ENCODE measurements around the gene BBX.
"Not testable (repeated sequence)": the region's sequence is repeated elsewhere in the genome, so short reads cannot be mapped to it uniquely, and the experiment has no call there.

Gene BBX

GRCh38 chr3:107685383-107685782 lies 162.6 kb downstream of the BBX start:
- H3K27ac ChIP-seq: no peak overlapping the region
- TF ChIP-seq, protein P1, sequence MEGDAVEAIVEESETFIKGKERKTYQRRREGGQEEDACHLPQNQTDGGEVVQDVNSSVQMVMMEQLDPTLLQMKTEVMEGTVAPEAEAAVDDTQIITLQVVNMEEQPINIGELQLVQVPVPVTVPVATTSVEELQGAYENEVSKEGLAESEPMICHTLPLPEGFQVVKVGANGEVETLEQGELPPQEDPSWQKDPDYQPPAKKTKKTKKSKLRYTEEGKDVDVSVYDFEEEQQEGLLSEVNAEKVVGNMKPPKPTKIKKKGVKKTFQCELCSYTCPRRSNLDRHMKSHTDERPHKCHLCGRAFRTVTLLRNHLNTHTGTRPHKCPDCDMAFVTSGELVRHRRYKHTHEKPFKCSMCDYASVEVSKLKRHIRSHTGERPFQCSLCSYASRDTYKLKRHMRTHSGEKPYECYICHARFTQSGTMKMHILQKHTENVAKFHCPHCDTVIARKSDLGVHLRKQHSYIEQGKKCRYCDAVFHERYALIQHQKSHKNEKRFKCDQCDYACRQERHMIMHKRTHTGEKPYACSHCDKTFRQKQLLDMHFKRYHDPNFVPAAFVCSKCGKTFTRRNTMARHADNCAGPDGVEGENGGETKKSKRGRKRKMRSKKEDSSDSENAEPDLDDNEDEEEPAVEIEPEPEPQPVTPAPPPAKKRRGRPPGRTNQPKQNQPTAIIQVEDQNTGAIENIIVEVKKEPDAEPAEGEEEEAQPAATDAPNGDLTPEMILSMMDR (IDR thresholded peaks at IDR 0.05): no peak
- no peaks in the 10 kb centered on the region for H3K36me3 ChIP-seq
- no peaks in the 10 kb centered on the region for H3K9me3 ChIP-seq
- intact Hi-C loops (cut with DNase I; ENCODE audit: low total_unique reads): no loop called here
- DNase-seq: no peak
- no peak overlapping the region for H3K4me3 ChIP-seq
- no peaks in the 10 kb centered on the region for H3K27me3 ChIP-seq
- H3K4me1 ChIP-seq: peaks cover 0 to 45% (median 20%) of the 10 kb centered on the region in 4 donors

- TF ChIP-seq, protein P1 (IDR thresholded peaks at IDR 0.05): no peak
- Histone ChIP-seq H3K9me3 (no peaks in the 10 kb centered on the region), H3K4me1 (peaks cover 0 to 28% (median 14%) of the 10 kb centered on the region in 4 donors), H3K27me3 (no peaks in the 10 kb centered on the region), H3K4me3 (no peak overlapping the region), H3K36me3 (no peaks in the 10 kb centered on the region), H3K27ac (no peak overlapping the region)
- DNase-seq: no peak
- intact Hi-C loops (cut with DNase I; ENCODE audit: low total_unique reads): no loop called here
These were observed 164.4 kb downstream of the BBX start for GRCh38 chr3:107687056-107687581.

GRCh38 chr3:107689355-107689754 lies 166.6 kb downstream of the BBX start:
- Histone ChIP-seq H3K27me3 (no peaks in the 10 kb centered on the region), H3K4me1 (peaks cover 0 to 6% (median 3%) of the 10 kb centered on the region in 4 donors), H3K27ac (no peak overlapping the region), H3K9me3 (no peaks in the 10 kb centered on the region), H3K4me3 (no peak overlapping the region), H3K36me3 (no peaks in the 10 kb centered on the region)
- intact Hi-C loops (cut with DNase I; ENCODE audit: low total_unique reads): no loop called here
- TF ChIP-seq, protein P1 (IDR thresholded peaks at IDR 0.05): no peak
- no peak for DNase-seq

GRCh38 chr3:107690522-107691138 lies 167.9 kb downstream of the BBX start:
- H3K27me3 ChIP-seq: no peaks in the 10 kb centered on the region
- TF ChIP-seq, protein P1 (IDR thresholded peaks at IDR 0.05): peak; percentile 45 to 46
- H3K27ac ChIP-seq: no peak overlapping the region
- no peak for DNase-seq
- H3K4me1 ChIP-seq: no peaks in the 10 kb centered on the region
- intact Hi-C loops (cut with DNase I; ENCODE audit: low total_unique reads): no loop called here
- H3K4me3 ChIP-seq: no peak overlapping the region
- H3K9me3 ChIP-seq: no peaks in the 10 kb centered on the region
- H3K36me3 ChIP-seq: no peaks in the 10 kb centered on the region

GRCh38 chr3:107691984-107692383 lies 169.2 kb downstream of the BBX start:
- H3K9me3 ChIP-seq; H3K4me1 ChIP-seq; H3K36me3 ChIP-seq; DNase-seq; intact Hi-C loops (cut with DNase I; ENCODE audit: low total_unique reads); H3K27me3 ChIP-seq; H3K27ac ChIP-seq; H3K4me3 ChIP-seq: not testable (repeated sequence)

- H3K4me3 ChIP-seq; H3K4me1 ChIP-seq; H3K27ac ChIP-seq; H3K27me3 ChIP-seq; H3K9me3 ChIP-seq; DNase-seq; H3K36me3 ChIP-seq; intact Hi-C loops (cut with DNase I; ENCODE audit: low total_unique reads): not testable (repeated sequence)
These were observed 174.6 kb downstream of the BBX start for GRCh38 chr3:107697348-107697747.

DNA sequence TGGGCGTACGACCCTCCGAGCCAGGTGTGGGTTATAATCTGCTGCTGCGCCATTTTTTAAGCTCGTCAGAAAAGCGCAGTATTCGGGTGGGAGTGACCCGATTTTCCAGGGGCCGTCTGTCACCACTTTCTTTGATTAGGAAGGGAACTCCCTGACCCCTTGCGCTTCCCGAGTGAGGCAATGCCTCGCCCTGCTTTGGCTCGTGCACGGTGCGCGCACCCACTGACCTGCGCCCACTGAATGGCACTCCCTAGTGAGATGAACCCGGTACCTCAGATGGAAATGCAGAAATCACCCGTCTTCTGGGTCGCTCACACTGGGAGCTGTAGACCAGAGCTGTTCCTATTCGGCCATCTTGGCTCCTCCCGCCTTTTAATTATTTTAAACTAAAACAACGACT lies 175.1 kb downstream of the BBX start:
- H3K4me3 ChIP-seq; H3K27ac ChIP-seq; intact Hi-C loops (cut with DNase I; ENCODE audit: low total_unique reads); DNase-seq; H3K4me1 ChIP-seq; H3K9me3 ChIP-seq; H3K36me3 ChIP-seq; H3K27me3 ChIP-seq: not testable (repeated sequence)

Measured in tibial artery (tissue), 4 donors.